HEK293 (cell line): Measurements from ENCODE around the gene PLEKHF1.

Experiments used
- BCL11A ChIP-seq: fragments of 450-650 bp; formaldehyde crosslinking; IDR thresholded peaks from 2 replicates; pipeline ENCODE4 v1.5.1; 2016; ENCODE audit warnings: low read depth, missing biosample characterization, missing genetic modification characterization
- OVOL3 ChIP-seq: fragments of 450-650 bp; formaldehyde crosslinking; IDR thresholded peaks from 2 replicates; pipeline ENCODE4 v1.5.1; 2016; ENCODE audit warnings: missing biosample characterization, missing genetic modification characterization
- REPIN1 ChIP-seq: fragments of 450-650 bp; formaldehyde crosslinking; IDR thresholded peaks from 2 replicates; pipeline ENCODE4 v1.5.1; 2017; ENCODE audit warnings: missing biosample characterization, missing genetic modification characterization, low read depth
- SCRT1 ChIP-seq: fragments of 450-650 bp; formaldehyde crosslinking; IDR thresholded peaks from 2 replicates; pipeline ENCODE4 v1.5.1; 2016; ENCODE audit warnings: missing biosample characterization, missing genetic modification characterization, borderline replicate concordance
- TCF7L2 ChIP-seq: IDR thresholded peaks from 2 replicates; pipeline ENCODE4 v1.6.1; 2011; ENCODE audit warnings: low read depth, mild to moderate bottlenecking, inconsistent platforms, low read length, moderate library complexity, borderline replicate concordance
- ZBTB17 ChIP-seq: fragments of 450-650 bp; formaldehyde crosslinking; IDR thresholded peaks from 2 replicates; pipeline ENCODE4 v1.5.1; 2016; ENCODE audit warnings: missing biosample characterization, missing genetic modification characterization
- ZBTB20 ChIP-seq: fragments of 450-650 bp; formaldehyde crosslinking; IDR thresholded peaks from 2 replicates; pipeline ENCODE4 v1.5.1; 2016; ENCODE audit warnings: missing biosample characterization, missing genetic modification characterization
- ZFP3 ChIP-seq: fragments of 450-650 bp; formaldehyde crosslinking; IDR thresholded peaks from 2 replicates; pipeline ENCODE4 v1.5.1; 2016; ENCODE audit warnings: low read depth, missing biosample characterization, missing genetic modification characterization
- ZFP41 ChIP-seq: fragments of 450-650 bp; formaldehyde crosslinking; IDR thresholded peaks from 2 replicates; pipeline ENCODE4 v1.5.1; 2016; ENCODE audit warnings: missing biosample characterization, missing genetic modification characterization, borderline replicate concordance
- ZNF121 ChIP-seq: fragments of 450-650 bp; formaldehyde crosslinking; IDR thresholded peaks from 2 replicates; pipeline ENCODE4 v1.5.1; 2016; ENCODE audit warnings: missing biosample characterization, missing genetic modification characterization
- ZNF132 ChIP-seq: fragments of 450-650 bp; formaldehyde crosslinking; IDR thresholded peaks from 2 replicates; pipeline ENCODE4 v1.5.1; 2017; ENCODE audit warnings: missing biosample characterization, missing genetic modification characterization, borderline replicate concordance
- ZNF133 ChIP-seq: fragments of 450-650 bp; formaldehyde crosslinking; IDR thresholded peaks from 2 replicates; pipeline ENCODE4 v1.5.1; 2016; ENCODE audit warnings: missing biosample characterization, missing genetic modification characterization
- ZNF140 ChIP-seq: fragments of 450-650 bp; formaldehyde crosslinking; IDR thresholded peaks from 2 replicates; pipeline ENCODE4 v1.5.1; 2016; ENCODE audit warnings: missing biosample characterization, missing genetic modification characterization
- ZNF157 ChIP-seq: fragments of 450-650 bp; formaldehyde crosslinking; IDR thresholded peaks from 2 replicates; pipeline ENCODE4 v1.5.1; 2016; ENCODE audit warnings: missing biosample characterization, missing genetic modification characterization
- ZNF211 ChIP-seq: fragments of 450-650 bp; formaldehyde crosslinking; IDR thresholded peaks from 2 replicates; pipeline ENCODE4 v1.5.1; 2016; ENCODE audit warnings: low read depth, missing biosample characterization, missing genetic modification characterization
- ZNF248 ChIP-seq: fragments of 450-650 bp; formaldehyde crosslinking; IDR thresholded peaks from 2 replicates; pipeline ENCODE4 v1.5.1; 2017; ENCODE audit warnings: missing biosample characterization, missing genetic modification characterization
- ZNF292 ChIP-seq: fragments of 450-650 bp; formaldehyde crosslinking; IDR thresholded peaks from 2 replicates; pipeline ENCODE4 v1.5.1; 2016; ENCODE audit warnings: low read depth, missing biosample characterization, missing genetic modification characterization, borderline replicate concordance
- ZNF354C ChIP-seq: fragments of 450-650 bp; formaldehyde crosslinking; IDR thresholded peaks from 2 replicates; pipeline ENCODE4 v1.5.1; 2016; ENCODE audit warnings: missing biosample characterization, missing genetic modification characterization, low read depth, borderline replicate concordance
- ZNF391 ChIP-seq: fragments of 450-650 bp; formaldehyde crosslinking; IDR thresholded peaks from 2 replicates; pipeline ENCODE4 v1.5.1; 2016; ENCODE audit warnings: low read depth, missing biosample characterization, missing genetic modification characterization, borderline replicate concordance
- ZNF404 ChIP-seq: fragments of 450-650 bp; formaldehyde crosslinking; IDR thresholded peaks from 2 replicates; pipeline ENCODE4 v1.5.1; 2017; ENCODE audit warnings: missing biosample characterization, missing genetic modification characterization
- ZNF423 ChIP-seq: fragments of 450-650 bp; formaldehyde crosslinking; IDR thresholded peaks from 2 replicates; pipeline ENCODE4 v1.5.1; 2016; ENCODE audit warnings: missing biosample characterization, missing genetic modification characterization
- ZNF426 ChIP-seq: fragments of 450-650 bp; formaldehyde crosslinking; IDR thresholded peaks from 2 replicates; pipeline ENCODE4 v1.5.1; 2017; ENCODE audit warnings: missing biosample characterization, missing genetic modification characterization, mild to moderate bottlenecking, inconsistent platforms, moderate library complexity
- ZNF473 ChIP-seq: fragments of 450-650 bp; formaldehyde crosslinking; IDR thresholded peaks from 2 replicates; pipeline ENCODE4 v1.5.1; 2017; ENCODE audit warnings: missing biosample characterization, missing genetic modification characterization
- ZNF596 ChIP-seq: fragments of 450-650 bp; IDR thresholded peaks from 2 replicates; pipeline ENCODE4 v1.5.0; 2018; ENCODE audit warnings: missing biosample characterization, mild to moderate bottlenecking, missing genetic modification characterization, moderate library complexity
- ZNF76 ChIP-seq: fragments of 450-650 bp; formaldehyde crosslinking; IDR thresholded peaks from 2 replicates; pipeline ENCODE4; 2016; ENCODE audit warnings: low read depth, missing biosample characterization, missing genetic modification characterization, borderline replicate concordance
- ZNF768 ChIP-seq: fragments of 450-650 bp; formaldehyde crosslinking; IDR thresholded peaks from 2 replicates; pipeline ENCODE4 v1.5.1; 2018; ENCODE audit warnings: missing biosample characterization, mild to moderate bottlenecking, missing genetic modification characterization
- ZSCAN16 ChIP-seq: fragments of 450-650 bp; formaldehyde crosslinking; IDR thresholded peaks from 2 replicates; pipeline ENCODE4 v1.5.1; 2016; ENCODE audit warnings: missing biosample characterization, missing genetic modification characterization
- ZXDB ChIP-seq: fragments of 450-650 bp; formaldehyde crosslinking; IDR thresholded peaks from 2 replicates; pipeline ENCODE4 v1.5.1; 2016; ENCODE audit warnings: missing biosample characterization, missing genetic modification characterization
- TF ChIP-seq, protein P1 (sequence below): fragments of 450-650 bp; formaldehyde crosslinking; IDR thresholded peaks from 2 replicates; pipeline ENCODE4 v1.5.1; 2016; ENCODE audit warnings: missing biosample characterization, missing genetic modification characterization, borderline replicate concordance
- TF ChIP-seq, protein P2 (sequence below): fragments of 450-650 bp; formaldehyde crosslinking; IDR thresholded peaks from 2 replicates; pipeline ENCODE4 v1.5.1; 2016; ENCODE audit warnings: missing biosample characterization, missing genetic modification characterization
- TF ChIP-seq, protein P3 (sequence below): fragments of 450-650 bp; formaldehyde crosslinking; IDR thresholded peaks from 2 replicates; pipeline ENCODE4 v1.5.1; 2017; ENCODE audit warnings: missing biosample characterization, missing genetic modification characterization
- TF ChIP-seq, protein P4 (sequence below): fragments of 450-650 bp; formaldehyde crosslinking; IDR thresholded peaks from 2 replicates; pipeline ENCODE4 v1.5.1; 2016; ENCODE audit warnings: missing biosample characterization, missing genetic modification characterization, low read depth
- TF ChIP-seq, protein P5 (sequence below): fragments of 450-650 bp; formaldehyde crosslinking; IDR thresholded peaks from 2 replicates; pipeline ENCODE4; 2016; ENCODE audit warnings: missing biosample characterization, missing genetic modification characterization

The PLEKHF1 gene

DNA sequence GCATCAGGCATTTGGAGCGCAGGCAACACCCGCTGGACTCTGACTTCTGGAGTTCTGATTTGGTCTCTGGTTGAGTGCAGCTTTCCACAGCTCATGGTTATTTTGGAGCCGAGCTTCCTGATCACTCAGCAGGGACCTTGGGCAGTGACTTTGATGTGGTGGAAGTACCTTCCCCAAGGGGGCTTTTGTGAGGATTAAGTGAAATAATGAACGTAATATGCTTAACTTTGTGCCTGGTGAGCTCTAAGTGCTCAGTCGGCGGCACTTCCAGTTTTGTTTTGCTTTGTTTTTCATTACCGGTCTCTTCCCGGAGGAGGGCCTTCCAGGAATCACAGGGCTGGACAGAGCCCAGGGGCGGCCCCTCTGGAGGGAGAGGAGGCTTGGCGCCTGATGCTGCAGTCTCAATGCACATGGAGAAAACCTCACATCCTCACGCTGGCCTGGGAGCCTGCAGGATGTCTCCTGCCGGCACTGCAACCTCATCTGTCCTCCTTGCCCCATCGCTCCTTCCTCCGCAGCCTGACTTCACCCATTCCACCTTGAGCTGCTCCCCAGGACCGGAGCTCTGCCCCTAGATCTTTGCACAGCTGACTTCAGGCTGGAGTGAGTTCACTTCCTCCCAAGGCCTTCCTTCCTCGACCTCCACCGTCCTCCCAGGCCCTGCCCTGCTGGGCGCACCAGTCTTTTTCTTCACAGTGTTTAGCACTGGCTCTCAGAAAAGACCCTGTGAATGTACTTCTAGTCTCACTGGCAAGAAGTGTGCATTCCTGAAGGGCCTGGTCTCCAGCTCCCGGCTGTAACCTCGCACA lies 1.5 kb downstream of the PLEKHF1 start (continued):
- TF ChIP-seq, protein P1, sequence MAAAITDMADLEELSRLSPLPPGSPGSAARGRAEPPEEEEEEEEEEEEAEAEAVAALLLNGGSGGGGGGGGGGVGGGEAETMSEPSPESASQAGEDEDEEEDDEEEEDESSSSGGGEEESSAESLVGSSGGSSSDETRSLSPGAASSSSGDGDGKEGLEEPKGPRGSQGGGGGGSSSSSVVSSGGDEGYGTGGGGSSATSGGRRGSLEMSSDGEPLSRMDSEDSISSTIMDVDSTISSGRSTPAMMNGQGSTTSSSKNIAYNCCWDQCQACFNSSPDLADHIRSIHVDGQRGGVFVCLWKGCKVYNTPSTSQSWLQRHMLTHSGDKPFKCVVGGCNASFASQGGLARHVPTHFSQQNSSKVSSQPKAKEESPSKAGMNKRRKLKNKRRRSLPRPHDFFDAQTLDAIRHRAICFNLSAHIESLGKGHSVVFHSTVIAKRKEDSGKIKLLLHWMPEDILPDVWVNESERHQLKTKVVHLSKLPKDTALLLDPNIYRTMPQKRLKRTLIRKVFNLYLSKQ = no peak
- no peak for TF ChIP-seq ZNF768
- TF ChIP-seq, protein P2, sequence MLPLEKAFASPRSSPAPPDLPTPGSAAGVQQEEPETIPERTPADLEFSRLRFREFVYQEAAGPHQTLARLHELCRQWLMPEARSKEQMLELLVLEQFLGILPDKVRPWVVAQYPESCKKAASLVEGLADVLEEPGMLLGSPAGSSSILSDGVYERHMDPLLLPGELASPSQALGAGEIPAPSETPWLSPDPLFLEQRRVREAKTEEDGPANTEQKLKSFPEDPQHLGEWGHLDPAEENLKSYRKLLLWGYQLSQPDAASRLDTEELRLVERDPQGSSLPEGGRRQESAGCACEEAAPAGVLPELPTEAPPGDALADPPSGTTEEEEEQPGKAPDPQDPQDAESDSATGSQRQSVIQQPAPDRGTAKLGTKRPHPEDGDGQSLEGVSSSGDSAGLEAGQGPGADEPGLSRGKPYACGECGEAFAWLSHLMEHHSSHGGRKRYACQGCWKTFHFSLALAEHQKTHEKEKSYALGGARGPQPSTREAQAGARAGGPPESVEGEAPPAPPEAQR (tag by site-specific recombination) = no peak
- no peak for TF ChIP-seq ZFP41
- TF ChIP-seq TCF7L2 = peak; percentile 97
- TF ChIP-seq ZNF157 (tag by site-specific recombination) = no peak
- no peak for TF ChIP-seq ZSCAN16 (tag by site-specific recombination)
- TF ChIP-seq ZNF132 (tag by site-specific recombination) = no peak
- TF ChIP-seq SCRT1 (tag by site-specific recombination) = no peak
- TF ChIP-seq ZNF292 (tag by site-specific recombination) = no peak
- no peak for TF ChIP-seq ZNF121 (tag by site-specific recombination)
- TF ChIP-seq ZNF248 (tag by site-specific recombination) = no peak
- peak; percentile 81 for TF ChIP-seq ZNF423 (tag by site-specific recombination)
- TF ChIP-seq, protein P3, sequence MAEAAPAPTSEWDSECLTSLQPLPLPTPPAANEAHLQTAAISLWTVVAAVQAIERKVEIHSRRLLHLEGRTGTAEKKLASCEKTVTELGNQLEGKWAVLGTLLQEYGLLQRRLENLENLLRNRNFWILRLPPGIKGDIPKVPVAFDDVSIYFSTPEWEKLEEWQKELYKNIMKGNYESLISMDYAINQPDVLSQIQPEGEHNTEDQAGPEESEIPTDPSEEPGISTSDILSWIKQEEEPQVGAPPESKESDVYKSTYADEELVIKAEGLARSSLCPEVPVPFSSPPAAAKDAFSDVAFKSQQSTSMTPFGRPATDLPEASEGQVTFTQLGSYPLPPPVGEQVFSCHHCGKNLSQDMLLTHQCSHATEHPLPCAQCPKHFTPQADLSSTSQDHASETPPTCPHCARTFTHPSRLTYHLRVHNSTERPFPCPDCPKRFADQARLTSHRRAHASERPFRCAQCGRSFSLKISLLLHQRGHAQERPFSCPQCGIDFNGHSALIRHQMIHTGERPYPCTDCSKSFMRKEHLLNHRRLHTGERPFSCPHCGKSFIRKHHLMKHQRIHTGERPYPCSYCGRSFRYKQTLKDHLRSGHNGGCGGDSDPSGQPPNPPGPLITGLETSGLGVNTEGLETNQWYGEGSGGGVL (tag by site-specific recombination) = no peak
- TF ChIP-seq OVOL3 (tag by site-specific recombination) = no peak
- no peak for TF ChIP-seq ZNF391 (tag by site-specific recombination)
- TF ChIP-seq ZNF426 (tag by site-specific recombination) = no peak
- TF ChIP-seq ZFP3 = no peak
- TF ChIP-seq ZNF473 (tag by site-specific recombination) = no peak
- TF ChIP-seq ZNF596 = no peak; the same call in 1 of the 2 replicates
- TF ChIP-seq ZNF133 (tag by site-specific recombination) = no peak
- no peak for TF ChIP-seq ZNF354C (tag by site-specific recombination)
- TF ChIP-seq ZXDB (tag by site-specific recombination) = peak; percentile 69
- no peak for TF ChIP-seq ZNF76 (tag by site-specific recombination)
- TF ChIP-seq ZNF404 (tag by site-specific recombination) = no peak
- no peak for TF ChIP-seq BCL11A (tag by site-specific recombination)
- no peak for TF ChIP-seq REPIN1 (tag by site-specific recombination)
- TF ChIP-seq ZNF211 = no peak
- TF ChIP-seq ZNF140 = no peak
- TF ChIP-seq ZBTB20 = peak; percentile 61; the same call in 1 of the 2 replicates
- TF ChIP-seq ZBTB17 = peak; percentile 80
- TF ChIP-seq, protein P4, sequence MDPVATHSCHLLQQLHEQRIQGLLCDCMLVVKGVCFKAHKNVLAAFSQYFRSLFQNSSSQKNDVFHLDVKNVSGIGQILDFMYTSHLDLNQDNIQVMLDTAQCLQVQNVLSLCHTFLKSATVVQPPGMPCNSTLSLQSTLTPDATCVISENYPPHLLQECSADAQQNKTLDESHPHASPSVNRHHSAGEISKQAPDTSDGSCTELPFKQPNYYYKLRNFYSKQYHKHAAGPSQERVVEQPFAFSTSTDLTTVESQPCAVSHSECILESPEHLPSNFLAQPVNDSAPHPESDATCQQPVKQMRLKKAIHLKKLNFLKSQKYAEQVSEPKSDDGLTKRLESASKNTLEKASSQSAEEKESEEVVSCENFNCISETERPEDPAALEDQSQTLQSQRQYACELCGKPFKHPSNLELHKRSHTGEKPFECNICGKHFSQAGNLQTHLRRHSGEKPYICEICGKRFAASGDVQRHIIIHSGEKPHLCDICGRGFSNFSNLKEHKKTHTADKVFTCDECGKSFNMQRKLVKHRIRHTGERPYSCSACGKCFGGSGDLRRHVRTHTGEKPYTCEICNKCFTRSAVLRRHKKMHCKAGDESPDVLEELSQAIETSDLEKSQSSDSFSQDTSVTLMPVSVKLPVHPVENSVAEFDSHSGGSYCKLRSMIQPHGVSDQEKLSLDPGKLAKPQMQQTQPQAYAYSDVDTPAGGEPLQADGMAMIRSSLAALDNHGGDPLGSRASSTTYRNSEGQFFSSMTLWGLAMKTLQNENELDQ = 0 out of 2 replicates have a peak, but pooled peaks have one; percentile 33
- TF ChIP-seq, protein P5, sequence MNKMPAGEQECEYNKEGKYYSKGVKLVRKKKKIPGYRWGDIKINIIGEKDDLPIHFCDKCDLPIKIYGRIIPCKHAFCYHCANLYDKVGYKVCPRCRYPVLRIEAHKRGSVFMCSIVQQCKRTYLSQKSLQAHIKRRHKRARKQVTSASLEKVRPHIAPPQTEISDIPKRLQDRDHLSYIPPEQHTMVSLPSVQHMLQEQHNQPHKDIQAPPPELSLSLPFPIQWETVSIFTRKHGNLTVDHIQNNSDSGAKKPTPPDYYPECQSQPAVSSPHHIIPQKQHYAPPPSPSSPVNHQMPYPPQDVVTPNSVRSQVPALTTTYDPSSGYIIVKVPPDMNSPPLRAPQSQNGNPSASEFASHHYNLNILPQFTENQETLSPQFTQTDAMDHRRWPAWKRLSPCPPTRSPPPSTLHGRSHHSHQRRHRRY = no peak
